HG02759 (cell line): Measurements from ENCODE around the gene PPARD.
"Not testable (repeated sequence)": the region's sequence is repeated elsewhere in the genome, so short reads cannot be mapped to it uniquely, and the experiment has no call there.

ENCODE experiments used
- ATAC-seq: cut with Tn5 transposase; IDR thresholded peaks from one replicate; pipeline ENCODE4 v1.9.1; 2021; ENCODE audit warnings: mild to moderate bottlenecking, moderate library complexity; ENCODE audit not compliant: unreplicated experiment

Gene PPARD

DNA sequence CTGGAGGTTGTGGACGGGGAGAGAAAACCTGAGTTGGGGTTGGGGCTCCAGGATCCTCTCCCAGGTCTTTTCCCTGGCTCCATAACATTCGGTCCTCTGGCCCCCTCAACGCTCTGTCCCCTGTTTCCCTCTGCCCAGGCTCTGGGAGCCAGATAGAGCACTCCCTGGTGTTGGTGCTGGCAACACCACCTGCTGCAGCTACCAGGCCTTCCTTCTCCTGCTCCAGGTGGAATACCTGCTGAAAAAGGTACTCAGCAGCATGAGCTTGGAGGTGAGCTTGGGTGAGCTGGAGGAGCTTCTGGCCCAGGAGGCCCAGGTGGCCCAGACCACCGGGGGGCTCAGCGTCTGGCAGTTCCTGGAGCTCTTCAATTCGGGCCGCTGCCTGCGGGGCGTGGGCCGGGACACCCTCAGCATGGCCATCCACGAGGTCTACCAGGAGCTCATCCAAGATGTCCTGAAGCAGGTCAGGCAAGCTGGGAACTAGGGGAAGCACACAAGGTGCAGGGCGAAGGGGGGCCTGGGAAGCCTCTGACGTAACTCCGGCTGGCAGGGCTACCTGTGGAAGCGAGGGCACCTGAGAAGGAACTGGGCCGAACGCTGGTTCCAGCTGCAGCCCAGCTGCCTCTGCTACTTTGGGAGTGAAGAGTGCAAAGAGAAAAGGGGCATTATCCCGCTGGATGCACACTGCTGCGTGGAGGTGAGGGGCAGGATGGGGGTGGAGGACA, 30.1 kb upstream of the PPARD start:
- no peak for ATAC-seq

DNA sequence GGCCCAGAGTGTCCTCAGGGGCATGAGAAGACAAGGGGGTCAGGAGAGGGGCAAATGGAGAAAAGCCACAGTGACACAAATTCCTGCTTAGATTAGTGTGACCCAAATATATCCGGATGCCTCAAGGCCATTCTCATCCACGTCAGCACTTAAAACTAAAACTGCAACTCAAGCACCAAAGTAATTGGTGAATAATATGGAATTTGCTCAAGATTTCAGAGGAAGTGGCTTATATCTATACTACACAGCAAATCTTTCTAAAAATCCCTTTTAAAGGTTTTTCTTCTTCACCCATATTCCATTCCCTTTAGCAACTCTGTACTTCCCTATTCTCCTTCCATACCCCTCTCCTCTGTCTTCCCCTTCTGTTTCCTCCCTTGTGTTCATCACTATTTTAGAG, 29.6 kb upstream of the PPARD start:
- ATAC-seq: no peak

DNA sequence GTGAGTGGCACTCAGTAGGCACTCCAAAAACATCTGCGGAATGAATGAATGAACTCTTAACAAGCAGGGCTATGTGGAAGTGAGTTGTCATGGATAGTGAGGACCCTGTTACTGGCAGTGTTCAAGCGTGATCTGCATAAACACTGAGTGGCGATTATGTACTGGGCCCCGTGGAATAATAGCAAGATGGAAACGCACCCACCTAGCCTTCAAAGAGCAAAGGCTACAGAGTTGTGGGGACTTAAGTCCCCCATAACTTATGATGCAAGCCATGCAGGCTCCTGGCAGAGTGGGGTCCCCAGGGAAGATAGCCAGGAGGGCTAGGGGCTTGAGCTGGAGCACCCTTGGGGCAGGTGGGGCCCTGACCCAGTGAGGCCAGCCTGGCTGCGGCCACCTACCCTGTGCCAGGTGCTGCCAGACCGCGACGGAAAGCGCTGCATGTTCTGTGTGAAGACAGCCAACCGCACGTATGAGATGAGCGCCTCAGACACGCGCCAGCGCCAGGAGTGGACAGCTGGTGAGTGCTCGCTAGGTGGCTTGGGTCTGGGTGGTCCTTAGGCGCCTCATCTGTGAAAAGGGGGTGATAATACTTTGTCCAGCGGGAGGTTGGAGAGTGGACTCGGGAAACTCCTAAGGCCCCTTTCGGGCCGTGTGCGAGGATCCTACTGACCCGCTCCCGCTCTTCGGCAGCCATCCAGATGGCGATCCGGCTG, 24.7 kb upstream of the PPARD start:
- ATAC-seq: no peak

DNA sequence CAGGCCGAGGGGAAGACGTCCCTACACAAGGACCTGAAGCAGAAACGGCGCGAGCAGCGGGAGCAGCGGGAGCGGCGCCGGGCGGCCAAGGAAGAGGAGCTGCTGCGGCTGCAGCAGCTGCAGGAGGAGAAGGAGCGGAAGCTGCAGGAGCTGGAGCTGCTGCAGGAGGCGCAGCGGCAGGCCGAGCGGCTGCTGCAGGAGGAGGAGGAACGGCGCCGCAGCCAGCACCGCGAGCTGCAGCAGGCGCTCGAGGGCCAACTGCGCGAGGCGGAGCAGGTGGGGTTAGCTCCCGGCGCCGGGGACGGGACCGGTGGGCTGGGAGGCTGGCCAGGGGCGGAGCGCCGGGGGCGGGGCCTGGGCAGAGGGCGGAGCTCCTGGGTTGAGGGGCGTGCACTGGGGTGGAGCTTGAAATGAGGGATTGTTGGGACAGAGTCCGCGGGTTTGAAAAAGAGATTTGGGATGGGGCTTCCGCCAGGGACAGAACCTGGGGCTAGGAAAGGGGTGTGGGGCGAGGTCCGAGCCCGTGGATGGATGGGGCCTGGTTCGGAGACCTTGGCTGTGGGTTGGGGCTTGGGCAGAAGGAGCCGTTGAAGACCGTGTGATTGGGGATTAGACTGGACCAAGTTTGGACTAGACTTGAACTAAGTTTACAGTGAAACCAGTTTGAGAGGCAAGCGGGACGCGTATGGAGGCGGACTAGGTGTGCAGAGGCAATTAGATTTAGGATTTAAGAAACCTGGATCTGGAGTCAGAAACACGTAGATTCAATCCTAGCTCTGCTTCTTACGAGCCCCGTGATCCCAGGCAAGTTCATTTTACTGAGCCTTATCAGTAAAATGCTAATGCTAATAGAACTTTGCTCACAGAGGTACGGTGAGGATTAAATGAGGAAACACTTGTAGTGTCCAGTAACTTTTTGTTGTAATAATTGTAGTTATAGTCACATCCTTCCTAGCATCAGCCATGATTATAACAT, 23.9 kb upstream of the PPARD start:
- ATAC-seq: no peak

DNA sequence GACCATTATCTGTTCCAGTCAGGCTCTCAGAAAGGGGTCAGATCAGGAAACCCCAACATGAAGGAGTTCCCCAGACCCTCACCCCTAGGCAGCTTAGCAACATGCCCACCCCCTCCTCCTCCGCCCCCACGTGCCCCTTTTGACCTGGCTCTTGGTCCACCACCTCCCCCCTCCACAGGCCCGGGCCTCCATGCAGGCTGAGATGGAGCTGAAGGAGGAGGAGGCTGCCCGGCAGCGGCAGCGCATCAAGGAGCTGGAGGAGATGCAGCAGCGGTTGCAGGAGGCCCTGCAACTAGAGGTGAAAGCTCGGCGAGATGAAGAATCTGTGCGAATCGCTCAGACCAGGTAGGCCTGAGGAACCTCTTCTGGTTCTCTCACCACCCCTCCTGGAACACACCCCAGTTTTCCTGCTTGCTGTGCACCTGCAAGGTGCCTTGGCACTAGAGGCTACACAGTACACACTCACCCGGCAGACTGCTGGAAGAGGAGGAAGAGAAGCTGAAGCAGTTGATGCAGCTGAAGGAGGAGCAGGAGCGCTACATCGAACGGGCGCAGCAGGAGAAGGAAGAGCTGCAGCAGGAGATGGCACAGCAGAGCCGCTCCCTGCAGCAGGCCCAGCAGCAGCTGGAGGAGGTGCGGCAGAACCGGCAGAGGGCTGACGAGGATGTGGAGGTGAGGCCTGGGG, 22.9 kb upstream of the PPARD start:
- no peak for ATAC-seq

DNA sequence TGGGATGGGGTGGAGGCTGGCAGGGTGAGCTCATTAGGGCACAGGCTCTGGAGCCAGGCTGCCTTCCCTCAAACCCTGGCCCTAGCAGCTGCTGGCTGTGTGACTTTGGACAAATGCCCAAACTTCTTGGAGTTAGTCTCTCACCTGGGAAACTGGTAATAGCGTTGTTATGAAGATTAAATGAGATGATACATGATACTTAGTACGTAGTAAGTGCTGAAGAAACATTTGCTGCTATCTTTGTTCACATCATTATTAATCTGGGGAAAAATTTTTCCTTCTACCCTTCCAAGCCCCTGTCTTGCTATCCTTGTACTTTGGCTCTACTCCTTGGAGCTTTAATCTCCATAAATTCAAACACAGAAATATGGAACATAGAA, 22.3 kb upstream of the PPARD start:
- no peak for ATAC-seq

DNA sequence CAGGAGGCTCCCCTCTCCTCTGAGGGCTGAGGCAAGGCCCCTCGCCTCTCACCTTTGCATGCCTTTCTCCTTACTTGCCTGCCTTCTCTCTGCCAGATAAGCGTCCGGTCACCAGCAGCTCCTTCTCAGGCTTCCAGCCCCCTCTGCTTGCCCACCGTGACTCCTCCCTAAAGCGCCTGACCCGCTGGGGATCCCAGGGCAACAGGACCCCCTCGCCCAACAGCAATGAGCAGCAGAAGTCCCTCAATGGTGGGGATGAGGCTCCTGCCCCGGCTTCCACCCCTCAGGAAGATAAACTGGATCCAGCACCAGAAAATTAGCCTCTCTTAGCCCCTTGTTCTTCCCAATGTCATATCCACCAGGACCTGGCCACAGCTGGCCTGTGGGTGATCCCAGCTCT, 21.3 kb upstream of the PPARD start:
- ATAC-seq: no peak

DNA sequence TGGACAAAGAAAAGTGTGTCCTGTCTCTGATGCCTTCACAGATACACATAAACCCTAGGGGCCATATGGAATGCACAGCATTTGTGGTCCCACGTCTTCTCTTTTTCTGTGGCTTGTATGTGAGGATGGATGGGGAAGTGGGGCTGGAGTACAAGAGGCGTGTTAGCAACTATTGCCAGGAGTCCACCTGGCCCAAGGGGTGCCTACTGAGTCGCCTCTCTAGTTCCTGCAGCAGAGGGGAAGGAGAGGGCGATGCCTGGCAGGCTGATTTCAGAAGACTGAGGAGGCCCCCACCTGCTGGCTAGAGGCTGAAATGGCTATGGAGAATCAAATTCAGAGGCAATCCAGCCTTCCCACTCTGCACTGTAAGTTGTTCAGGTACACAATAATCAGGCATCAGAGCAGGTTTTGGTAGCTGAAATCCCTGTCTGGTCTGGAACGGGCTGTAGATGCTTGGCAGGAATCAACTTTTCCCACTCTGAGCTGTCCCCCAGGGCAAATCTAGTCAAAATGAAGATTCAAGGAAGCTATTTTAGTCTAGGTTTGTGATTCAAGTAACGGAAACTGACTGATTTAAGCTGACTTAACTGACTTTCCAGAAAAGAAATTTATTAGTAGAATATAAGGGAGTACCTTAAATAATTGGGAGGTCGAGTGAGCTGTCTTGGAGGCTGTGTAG, 14.9 kb upstream of the PPARD start:
- ATAC-seq: no peak

DNA sequence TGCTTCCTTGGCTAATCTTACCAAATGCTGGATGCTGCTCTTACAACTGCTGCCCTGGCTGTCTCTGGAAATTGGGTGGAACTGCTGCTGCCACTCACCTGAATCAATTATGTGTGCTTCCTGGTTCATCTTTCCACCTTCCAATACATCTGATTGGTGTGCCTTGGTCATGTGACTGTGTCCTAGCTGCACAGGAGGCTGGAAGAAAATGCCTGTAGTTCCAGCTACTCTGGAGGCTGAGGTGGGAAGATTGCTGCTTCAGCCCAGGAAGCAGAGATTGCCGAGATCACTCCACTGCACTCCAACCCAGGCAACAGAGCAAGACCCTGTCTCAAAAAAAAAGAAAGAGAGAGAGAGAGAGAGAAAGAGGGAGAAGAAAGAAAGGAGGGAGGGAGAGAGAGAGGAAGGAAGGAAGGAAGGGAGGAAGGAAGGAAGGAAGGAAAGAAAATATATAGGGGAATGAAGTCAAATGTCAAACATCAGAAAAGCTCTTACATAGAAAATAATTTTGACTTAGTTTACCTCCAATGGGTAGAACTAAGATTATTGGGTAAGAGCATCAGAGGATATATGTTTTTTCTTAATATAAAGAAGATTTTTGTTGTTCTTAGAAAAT, 14.1 kb upstream of the PPARD start:
- ATAC-seq: no peak

DNA sequence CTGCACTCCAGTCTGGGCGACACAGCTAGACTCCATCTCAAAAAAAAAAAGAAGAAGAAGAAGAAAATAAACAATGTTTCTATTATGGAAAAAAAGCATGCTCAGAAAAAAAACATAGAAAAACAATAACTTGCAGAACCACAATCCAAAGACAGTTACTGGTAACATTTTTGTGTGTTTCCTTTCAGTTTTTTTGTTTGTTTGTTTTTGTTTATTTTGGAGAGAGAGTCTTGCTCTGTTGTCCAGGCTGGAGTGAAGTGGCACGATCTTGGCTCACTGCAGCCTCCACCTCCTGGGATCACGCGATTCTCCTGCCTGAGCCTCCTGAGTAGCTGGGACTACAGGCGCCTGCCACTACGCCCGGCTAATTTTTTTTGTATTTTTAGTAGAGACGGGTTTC, 13.4 kb upstream of the PPARD start:
- not testable (repeated sequence) for ATAC-seq

DNA sequence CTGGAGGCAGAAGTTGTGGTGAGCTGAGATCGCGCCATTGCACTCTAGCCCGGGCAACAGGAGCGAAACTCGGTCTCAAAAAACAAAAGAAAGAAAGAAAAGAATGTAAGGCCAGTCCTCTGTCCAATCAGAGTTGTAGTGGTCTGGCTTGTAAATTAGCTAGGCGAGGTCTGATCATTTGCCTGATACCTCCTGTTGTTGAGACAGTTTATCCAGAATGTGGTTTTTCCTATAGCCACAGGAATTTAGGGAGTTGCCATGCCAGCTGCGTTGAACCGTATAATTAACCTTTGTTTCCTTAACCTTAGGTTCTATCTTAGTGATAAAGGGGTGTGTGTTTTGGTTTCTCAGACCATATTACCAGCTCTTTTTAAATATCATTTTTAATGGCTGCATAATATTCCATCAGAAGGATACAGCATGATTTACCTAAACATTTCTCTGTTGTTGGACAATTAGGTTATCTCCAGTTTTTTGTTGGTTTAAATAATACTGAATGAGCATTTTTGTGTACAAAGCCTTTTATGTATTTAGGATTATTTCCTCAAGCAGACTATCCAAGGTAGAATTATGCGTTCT, 11.7 kb upstream of the PPARD start:
- ATAC-seq: no peak

DNA sequence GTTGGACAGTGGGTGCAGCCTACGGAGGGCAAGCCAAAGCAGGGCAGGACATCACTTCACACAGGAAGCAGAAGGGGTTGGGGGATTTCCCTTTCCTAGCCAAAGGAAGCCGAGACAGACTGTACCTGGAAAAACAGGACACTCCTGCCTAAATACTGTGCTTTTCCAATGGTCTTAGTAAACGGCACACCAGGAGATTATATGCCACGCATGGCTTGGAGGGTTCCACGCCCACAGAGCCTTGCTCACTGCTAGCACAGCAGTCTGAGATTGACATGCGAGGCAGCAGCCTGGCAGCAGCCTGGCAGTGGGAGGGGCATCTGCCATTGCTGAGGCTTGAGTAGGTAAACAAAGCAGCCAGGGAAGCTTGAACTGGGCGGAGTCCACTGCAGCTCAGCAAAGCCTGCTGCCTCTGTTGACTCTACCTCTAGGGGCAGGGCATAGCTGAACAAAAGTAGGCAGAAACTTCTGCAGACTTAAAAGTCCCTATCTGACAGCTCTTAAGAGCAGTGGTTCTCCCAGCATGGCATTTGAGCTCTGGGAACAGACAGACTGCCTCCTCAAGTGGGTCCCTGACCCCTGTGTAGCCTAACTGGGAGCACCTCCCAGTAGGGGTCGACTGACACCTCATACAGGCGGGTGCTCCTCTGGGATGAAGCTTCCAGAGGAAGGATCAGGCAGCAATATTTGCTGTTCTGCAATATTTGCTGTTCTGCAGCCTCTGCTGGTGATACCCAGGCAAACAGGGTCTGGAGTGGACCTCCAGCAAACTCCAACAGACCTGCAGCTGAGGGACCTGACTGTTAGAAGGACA, 10.1 kb upstream of the PPARD start:
- ATAC-seq: not testable (repeated sequence)

DNA sequence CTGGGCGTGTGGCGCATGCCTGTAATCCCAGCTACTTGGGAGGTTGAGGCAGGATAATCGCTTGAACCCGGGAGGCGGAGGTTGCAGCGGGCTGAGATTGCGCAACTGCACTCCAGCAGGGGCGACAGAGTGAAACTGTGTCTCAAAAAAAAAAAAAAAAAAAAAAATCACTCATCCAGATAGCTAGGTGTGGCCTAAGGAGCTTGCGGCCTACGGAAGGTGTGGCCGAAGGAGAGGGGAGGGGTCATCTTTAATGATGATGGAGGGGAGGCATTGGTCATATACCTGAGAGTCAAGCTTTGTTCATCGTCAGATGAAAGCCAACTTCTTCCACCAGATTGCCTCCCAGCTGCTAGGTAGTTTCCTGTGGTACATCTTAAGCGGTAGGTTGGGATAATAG, 801 bp upstream of the PPARD start:
- ATAC-seq: no peak

DNA sequence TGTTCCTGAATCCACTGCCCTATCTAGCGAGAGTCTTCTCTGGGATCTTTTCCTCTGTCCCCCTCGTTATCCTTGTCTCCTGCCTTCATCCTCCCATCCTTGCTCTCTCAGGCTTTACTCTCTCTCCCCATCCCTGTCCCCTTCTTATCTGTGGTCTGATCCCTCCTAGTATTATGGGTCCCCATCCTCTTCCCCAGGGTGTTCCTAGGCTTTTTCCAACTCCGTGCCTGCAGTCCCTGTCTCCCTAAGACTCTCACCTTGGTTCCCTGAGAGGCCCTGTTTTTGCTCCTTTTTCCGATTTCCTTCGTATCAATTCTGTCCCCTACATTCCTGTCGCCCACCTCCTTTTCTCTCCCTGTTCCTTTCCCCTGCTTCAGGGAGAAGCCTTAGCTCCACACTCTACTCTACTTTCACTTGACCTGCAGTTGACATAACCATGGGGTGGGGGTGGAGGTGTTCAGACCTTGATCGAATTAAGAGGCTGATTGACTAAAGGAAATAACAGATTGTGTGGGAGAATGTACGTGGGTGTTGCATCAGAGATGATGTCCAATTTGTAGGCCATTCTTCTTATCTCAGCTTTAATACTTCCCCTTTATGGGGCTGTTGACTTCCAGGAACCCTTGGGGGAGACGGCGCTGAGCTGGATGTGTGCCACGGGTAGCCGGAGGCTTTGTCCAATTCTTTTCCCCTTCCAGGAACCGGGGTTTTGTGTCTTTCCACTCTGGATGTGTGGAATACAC, 905 bp downstream of the PPARD start:
- no peak for ATAC-seq

DNA sequence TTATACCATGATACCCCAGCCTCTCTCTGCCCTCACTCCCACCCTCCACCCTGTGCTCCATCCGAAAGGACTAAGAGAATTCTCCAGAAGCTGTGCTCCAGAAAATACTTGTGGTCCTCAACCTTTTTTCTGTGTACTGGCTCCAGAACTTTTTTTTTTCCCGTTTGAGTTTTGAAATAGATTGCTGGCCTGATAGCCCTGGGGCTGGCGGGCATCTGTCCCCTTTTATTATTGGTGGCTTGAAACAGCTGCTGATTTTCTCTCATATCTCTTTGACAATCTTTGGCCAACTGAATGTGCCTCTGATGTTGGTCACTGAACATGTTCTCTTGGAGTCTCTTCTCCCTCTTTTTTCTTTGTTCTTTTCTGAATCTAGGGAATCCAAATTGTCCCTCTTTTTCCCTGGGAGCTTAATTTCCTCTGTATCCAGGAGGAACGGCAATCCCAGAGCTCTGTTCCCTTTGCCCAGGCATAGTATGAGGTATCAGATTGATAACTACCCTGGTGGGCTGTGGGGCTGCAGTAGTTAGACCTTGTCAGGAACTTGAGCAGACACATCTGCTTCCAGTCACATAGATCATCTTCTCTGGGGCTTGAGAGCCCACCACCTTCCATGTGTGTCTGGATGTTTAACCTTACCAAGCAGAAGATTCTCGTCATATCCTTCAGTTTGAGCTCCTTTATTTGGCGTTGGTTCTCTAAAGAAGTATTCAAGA, 1.6 kb downstream of the PPARD start:
- no peak for ATAC-seq

DNA sequence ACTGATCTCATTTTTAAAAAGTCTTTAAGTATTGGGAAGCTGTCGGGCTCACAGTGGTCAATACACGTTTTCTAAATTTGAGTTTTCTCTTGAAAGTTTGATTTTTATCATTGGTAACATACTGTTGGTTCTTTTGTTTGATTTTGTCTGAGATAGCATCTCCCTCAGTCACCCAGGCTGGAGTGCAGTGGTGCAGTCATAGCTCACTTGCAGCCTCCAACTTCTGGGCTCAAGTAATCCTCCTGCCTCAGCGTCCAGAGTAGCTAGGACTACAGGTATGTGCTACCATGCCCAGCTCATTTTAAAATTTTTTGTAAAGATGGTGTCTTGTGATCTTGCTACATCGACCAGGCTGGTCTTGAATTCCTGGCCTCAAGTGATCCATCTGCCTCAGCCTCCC, 9.1 kb downstream of the PPARD start:
- no peak for ATAC-seq

DNA sequence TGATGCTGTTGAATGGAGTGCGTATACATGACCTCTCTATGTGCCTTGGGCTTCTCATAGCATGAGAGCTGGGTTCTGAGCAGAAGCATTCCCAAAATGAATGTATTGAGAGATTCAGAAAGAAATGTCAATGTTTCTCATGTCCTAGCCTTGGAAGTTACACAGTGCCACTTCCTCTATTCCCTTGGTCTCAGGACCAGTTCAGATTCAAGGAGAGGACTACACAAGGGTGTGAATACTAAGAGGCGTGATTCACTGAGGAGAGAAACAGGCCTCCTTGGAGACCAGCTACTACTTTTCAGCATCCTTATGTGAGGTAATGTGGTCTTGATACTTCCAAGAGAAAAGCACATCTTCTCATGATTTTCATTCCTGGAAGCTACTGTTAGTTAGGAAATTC, 10.4 kb downstream of the PPARD start:
- ATAC-seq: no peak
